KBM-7 (cell line): ENCODE measurements around the gene ZNF561.
"Not testable (repeated sequence)": the region's sequence is repeated elsewhere in the genome, so short reads cannot be mapped to it uniquely, and the experiment has no call there.

Experiments used
- DNase-seq: peaks from one replicate; pipeline ENCODE4 v3.0.0-alpha.2; 2015
- in situ Hi-C: fragments of 300-500 bp; cut with MboI; formaldehyde crosslinking; loops from 2 replicates; pipeline ENCODE4 v1.14.3; 2020; ENCODE audit warnings: low sequenced_read_pairs, low pct_unique_long_range_greater_than_20kb, mixed read lengths

The ZNF561 gene

GRCh38 chr19:9621156-9622037 is at the start of gene ZNF561:
Gene ZNF561, minus strand, starts transcription at chr19:9621232. Its CDS starts 1,776 bp downstream, at chr19:9619456.
- in situ Hi-C loops = no loop called here
- DNase-seq = peak; percentile 92

- in situ Hi-C loops = no loop called here
Measured at GRCh38 chr19:9668544-9668943, 47.5 kb upstream of the ZNF561 start.

GRCh38 chr19:9667898-9668297 is 46.9 kb upstream of the ZNF561 start:
- in situ Hi-C loops = no loop called here
- DNase-seq = no peak

More at GRCh38 chr19:9668544-9668943, 47.5 kb upstream of the ZNF561 start:
- DNase-seq = no peak

- in situ Hi-C loops = no loop called here
- no peak for DNase-seq
Measured at GRCh38 chr19:9658769-9659168, 37.7 kb upstream of the ZNF561 start.

GRCh38 chr19:9653066-9653555 is 32.1 kb upstream of the ZNF561 start:
- in situ Hi-C loops, DNase-seq: not testable (repeated sequence)

- in situ Hi-C loops, DNase-seq: not testable (repeated sequence)
Measured at GRCh38 chr19:9651464-9651863, 30.4 kb upstream of the ZNF561 start.

GRCh38 chr19:9650345-9650744 is 29.3 kb upstream of the ZNF561 start:
- in situ Hi-C loops = no loop called here
- no peak for DNase-seq

GRCh38 chr19:9645472-9645871 is 24.4 kb upstream of the ZNF561 start:
- peak; percentile 30 for DNase-seq
- in situ Hi-C loops = no loop called here

GRCh38 chr19:9644472-9644871 is 23.4 kb upstream of the ZNF561 start:
- in situ Hi-C loops = no loop called here

GRCh38 chr19:9641810-9642209 is 20.8 kb upstream of the ZNF561 start:
- in situ Hi-C loops = no loop called here
- no peak for DNase-seq

More at GRCh38 chr19:9644472-9644871, 23.4 kb upstream of the ZNF561 start:
- DNase-seq = no peak

- in situ Hi-C loops = no loop called here
- DNase-seq = no peak
Measured at GRCh38 chr19:9640956-9641355, 19.9 kb upstream of the ZNF561 start.

GRCh38 chr19:9636018-9636417 is 15.0 kb upstream of the ZNF561 start:
- in situ Hi-C loops = no loop called here
- no peak for DNase-seq

- in situ Hi-C loops = no loop called here
- DNase-seq = peak; percentile 31
Measured at GRCh38 chr19:9627856-9628255, 6.8 kb upstream of the ZNF561 start.

- in situ Hi-C loops = no loop called here
- DNase-seq = peak; percentile 26
Measured at GRCh38 chr19:9622531-9622930, 1.5 kb upstream of the ZNF561 start.

- no peak for DNase-seq
- in situ Hi-C loops = no loop called here
Measured at GRCh38 chr19:9620842-9621155, 233 bp downstream of the ZNF561 start.

GRCh38 chr19:9615844-9616243 is 5.2 kb downstream of the ZNF561 start:
- no peak for DNase-seq
- in situ Hi-C loops = no loop called here

- peak; percentile 24 for DNase-seq
- in situ Hi-C loops = no loop called here
Measured at GRCh38 chr19:9610484-9611113, 10.4 kb downstream of the ZNF561 start.

GRCh38 chr19:9608912-9609311 is 12.1 kb downstream of the ZNF561 start:
- in situ Hi-C loops = no loop called here
- no peak for DNase-seq

GRCh38 chr19:9597027-9597426 is 24.0 kb downstream of the ZNF561 start:
- no peak for DNase-seq
- in situ Hi-C loops = no loop called here

- DNase-seq = peak; percentile 83
Measured at GRCh38 chr19:9586764-9587163, 34.3 kb downstream of the ZNF561 start.

More at GRCh38 chr19:9586764-9587163, 34.3 kb downstream of the ZNF561 start:
- in situ Hi-C loops = no loop called here
